Stimulated activated CD8-positive, alpha-beta memory T cell treated with anti-CD3 and anti-CD28 coated beads, Interleukin-15, amount 100 ng/mL, for 24 hours (primary cell): ENCODE measurements around the gene MTCH2.
"Not testable (repeated sequence)": the region's sequence is repeated elsewhere in the genome, so short reads cannot be mapped to it uniquely, and the experiment has no call there.

ENCODE experiments used
- DNase-seq: peaks from one replicate; pipeline ENCODE4 v3.0.0-alpha.2; 2020; ENCODE audit warnings: low read depth

Gene MTCH2

DNA sequence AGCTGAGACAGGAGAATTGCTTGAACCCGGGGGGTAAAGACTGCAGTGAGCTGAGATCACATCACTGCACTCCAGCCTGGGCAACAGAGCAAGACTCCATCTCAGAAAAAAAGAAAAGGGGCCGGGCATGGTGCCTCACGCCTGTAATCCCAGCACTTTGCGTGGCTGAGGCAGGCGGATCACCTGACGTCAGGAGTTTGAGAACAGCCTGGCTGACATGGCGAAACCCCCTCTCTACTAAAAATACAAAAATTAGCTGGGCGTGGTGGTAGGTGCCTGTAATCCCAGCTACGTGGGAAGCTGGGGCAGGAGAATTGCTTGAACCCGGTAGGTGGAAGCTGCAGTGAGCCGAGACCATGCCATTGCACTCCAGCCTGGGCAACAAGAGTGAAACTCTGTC, 6.0 kb downstream of the MTCH2 start:
- DNase-seq = not testable (repeated sequence)

DNA sequence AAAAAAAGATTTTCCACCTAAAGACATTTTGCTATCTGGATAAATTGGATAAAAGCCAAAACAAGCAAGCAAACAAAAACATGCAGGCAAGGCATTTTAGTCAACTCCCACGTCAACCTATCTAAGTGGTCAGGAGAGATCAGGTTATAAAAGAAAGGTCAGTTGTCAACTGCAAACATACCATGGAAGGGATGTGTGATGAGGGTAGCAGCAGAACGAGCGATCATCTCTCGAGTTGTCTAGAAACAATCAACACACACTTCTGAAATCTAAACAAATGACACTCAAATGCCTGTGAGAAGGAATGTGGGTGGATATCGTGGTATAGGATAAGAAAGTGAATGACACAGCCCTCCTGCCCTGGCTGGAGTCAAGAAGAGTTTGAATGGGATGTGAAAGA, 10.9 kb downstream of the MTCH2 start:
- DNase-seq = no peak

DNA sequence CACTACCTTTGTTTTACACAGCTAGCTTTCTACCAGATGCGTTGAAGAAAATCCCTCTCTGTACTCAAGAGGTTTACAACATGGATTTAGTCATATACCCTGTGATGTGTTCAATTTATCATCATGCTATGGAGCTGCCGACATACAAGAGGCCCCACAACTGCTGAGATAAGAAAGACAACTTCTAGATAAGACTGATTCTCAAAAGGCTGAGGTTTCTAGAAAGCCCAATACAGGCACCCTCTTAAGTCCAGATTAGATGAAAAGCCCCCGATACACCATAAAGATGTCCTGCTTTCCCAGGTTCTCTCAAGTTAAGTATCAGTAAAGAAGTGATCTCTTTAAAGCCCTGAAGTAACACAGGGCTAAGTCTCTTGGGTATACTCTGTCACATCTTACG, 14.3 kb downstream of the MTCH2 start:
- DNase-seq = no peak

DNA sequence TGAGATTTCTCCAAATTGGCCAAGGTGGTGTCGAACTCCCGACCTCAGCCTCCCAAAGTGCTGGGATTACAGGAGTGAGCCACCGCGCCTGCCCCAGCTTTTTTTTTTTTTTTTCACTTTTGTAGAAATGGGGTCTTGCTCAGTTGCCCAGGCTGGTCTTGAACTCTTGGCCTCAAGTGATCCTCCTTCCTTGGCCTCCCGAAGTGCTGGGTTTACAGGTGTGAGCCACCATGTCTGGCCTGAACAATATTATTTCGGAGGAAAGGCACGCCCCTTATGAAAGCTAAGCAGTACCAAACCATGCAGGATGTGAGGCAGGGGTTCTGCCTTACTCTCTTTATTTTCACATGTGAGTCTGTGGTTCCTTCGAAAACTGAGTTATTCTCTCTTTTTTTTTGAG, 16.1 kb downstream of the MTCH2 start:
- no peak for DNase-seq

DNA sequence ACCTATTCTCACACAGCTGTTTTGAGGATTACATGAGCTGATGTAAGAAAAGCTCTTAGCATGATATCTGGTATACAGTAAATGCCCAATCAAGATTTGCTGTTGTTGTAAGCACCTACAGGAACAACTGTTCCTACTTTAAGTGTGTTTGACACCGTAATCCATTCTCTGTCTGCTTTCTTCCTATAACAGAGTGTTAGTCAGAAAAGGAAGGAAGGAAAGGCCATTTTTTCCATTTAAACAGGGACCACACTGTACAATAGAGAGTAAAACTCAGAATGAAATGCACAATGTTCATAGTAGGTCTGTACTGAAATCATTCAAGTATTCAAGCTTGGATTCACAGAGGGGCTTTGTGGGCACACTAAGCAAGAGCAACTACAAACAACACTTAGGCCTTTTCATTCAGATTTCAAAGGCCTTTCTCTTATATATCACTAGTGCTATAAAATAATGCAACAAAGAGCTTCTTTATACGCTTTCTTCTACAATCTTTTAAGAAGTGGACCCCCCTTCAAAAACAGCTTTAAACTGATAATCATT, 21.5 kb downstream of the MTCH2 start:
- no peak for DNase-seq

DNA sequence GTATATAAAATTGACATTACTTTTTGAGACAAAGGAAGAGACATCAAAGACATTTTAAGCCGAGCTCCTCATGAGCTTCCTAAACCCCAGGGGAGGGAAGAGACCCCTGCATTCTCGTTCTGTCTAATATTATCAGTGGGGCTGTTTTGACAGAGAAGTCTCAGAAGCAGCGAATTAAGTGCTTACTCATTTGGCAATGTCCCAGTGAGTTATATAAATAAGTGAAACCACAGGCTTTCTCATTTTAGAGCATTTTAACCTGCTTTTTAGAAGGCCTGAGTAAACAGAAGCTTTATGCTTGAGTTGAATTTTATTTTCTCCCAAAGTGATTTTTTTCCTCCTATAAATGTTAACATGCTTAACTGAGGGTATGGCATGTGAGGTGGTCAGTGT, 24.9 kb downstream of the MTCH2 start:
- DNase-seq = no peak

DNA sequence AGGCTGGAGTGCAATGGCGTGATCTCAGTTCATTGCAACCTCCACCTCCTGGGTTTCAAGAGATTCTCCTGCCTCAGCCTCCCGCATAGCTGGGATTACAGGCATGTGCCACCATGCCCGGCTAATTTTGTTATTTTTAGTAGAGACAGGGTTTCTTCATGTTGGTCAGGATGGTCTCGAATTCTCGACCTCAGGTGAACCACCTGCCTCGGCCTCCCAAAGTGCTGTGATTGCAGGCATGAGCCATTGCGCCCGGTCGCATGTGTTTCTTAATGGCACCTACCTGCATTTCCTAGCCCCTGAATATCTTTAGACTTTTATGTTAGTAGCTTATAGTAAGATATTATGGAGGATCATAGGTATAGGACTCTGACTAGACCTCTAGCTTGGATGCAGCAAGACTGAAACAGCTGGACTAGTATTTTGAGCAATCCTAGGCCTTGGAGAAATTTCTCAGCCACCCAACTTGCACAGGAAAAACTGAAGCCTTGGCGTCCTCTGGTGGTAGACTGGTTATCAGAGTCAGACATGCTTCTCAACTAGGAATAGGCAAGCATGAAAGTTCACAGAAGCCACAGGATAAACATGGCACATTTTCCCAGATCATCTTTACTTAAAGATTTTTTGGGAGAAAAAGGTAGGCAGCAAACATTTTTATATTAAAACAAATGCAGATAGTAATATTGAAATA, 25.5 kb downstream of the MTCH2 start:
- no peak for DNase-seq

DNA sequence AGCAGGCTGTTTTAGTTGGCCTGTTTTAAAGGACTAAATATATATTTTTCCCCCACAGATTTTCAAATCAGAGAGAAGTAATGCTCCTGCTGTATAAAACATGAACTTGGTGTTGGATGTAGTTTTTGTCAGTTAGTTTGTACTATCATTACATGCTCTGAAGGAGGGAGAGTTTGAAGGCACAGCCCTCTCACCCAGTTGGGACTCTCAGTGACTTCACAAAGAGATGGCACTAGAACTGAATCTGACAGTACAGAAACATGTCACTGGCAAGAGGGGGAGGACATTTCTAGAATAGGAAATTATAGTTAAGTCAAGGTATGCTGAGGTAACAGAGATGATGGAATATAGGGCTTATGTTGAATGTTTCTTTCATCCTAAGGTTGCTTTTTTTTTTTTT, 27.1 kb downstream of the MTCH2 start:
- no peak for DNase-seq

DNA sequence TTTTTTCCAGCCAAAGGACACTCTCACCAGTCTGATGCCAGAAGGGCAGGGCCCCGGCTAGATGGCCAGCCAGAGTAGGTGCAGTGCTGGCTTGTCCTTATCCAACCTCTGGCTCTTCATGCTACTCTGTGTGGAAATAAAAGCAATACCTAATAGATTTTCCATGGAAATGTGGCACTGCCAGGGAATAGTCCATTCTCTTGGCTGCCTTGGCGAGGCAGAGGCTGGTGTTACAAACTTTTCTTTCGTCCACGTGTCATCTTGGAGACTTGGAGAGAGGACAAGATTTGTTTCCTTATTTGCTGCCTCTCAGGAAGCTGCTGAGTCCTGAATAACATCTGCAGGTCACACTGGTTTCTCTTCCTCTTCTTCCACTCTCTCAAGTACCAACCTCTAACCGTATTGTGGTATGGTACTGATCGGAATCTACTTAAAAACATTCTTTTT, 31.0 kb downstream of the MTCH2 start:
- DNase-seq = no peak

DNA sequence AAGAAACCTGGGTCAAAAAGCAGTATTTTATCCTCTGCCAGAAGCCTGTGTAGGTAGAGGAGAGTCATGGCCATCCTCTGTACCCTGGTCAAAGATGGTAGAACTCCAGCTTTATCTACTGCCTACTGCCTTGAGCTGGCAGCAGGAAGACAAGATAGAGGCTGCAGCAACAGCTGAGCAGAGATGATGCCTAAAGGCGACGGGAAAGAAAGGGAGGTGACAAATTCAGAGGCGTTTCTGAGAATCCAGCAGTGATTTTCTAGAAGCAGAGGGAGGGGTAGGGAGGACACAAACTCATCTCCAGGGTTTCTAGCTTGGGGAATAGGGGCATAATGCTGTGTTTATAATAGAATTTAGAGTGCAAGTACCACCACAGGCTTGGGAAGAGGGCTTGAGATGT, 32.7 kb downstream of the MTCH2 start:
- no peak for DNase-seq

DNA sequence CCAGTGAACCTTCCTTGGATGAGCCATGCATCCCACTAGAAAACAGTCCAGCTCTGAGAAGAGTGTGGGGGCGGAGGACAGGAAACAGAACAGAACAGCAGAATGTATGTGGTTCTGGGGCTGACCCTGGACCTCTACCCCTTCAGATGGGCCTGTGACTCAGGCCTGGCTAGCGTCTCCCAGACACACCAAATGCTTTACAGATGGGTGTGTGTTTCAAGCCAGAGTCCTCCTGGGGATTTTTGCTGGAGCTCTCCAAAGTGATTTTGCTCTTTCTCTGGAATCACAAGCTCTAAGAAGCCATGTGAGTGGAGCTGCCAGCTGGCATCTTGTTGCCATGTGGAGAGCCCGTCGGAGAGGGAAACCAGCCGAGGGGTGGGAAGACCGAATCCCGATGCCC, 35.0 kb downstream of the MTCH2 start:
- no peak for DNase-seq

DNA sequence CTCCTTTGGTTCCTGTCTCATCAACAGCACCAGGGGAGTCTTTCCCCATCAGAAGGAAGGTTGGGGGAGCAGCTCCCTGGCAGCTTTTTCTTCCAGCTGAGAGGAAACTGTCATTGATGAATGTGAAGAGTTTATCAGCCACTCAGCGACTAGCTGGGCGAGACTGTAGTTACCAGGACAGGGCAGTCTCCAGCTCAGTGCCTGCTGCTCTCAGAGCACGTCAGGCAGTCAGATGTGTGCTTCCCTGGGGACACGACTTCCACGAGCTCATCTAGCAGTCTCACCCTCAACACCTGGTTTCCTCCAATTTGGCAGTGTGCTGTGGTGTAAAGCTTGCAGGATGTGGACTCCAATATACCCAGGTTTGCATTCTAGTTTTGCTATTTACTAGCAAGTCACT, 35.6 kb downstream of the MTCH2 start:
- DNase-seq = no peak

DNA sequence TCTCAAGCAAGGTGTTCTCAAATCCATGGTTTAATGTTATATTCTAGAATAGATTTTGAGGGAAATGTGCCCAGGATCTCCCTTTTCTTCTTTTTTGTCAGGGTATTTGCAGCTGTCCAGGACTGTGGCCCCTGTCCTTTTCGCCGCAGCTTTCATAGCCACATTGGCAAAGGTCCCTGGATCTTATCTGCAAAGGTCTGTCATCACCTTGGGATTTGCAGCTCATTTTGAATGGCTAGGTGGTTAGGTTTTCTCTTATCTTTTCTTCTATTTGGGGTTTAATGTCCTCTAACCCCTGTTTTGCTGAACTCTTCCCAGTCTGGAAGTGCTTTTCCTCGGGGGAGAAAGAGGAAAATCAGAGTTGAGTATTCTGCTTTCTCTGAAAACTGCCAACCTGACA, 36.4 kb downstream of the MTCH2 start:
- no peak for DNase-seq

DNA sequence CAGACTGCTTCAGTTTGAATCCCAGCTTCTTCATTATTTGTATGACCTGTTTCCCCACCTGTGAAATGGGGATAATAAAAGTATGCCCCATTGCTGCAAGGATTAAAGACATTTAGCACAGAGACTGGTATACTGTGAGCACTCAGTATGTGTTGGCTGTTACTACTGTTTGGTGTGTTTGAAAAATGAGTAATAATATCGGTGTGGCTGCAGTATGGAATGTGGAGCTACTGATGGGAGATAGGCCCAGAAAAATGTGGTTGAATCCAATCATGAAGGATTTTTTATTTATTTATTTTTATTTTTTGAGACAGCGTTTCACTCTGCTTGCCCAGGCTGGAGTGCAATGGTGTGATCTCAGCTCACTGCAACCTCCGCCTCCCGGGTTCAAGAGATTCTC, 39.1 kb downstream of the MTCH2 start:
- DNase-seq = no peak

DNA sequence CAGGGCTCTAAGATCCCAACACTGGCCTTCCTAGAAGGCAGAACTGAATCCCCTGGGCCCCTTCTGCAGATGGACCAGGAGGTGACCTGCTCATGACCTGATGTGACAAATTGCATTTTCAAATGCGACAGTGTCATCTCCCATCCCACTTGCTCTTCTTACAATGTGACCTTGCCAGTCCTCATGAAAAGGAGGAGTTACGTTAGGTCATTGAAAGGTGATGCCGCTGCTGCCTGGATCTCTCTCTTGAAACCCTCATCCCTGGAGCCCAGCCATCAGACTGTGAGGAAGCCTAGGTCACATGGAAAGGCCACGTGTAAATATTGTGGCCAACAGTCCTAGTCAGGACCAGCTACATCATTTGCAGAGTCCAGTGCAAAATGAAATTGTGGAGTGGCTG, 42.5 kb downstream of the MTCH2 start:
- DNase-seq = no peak

DNA sequence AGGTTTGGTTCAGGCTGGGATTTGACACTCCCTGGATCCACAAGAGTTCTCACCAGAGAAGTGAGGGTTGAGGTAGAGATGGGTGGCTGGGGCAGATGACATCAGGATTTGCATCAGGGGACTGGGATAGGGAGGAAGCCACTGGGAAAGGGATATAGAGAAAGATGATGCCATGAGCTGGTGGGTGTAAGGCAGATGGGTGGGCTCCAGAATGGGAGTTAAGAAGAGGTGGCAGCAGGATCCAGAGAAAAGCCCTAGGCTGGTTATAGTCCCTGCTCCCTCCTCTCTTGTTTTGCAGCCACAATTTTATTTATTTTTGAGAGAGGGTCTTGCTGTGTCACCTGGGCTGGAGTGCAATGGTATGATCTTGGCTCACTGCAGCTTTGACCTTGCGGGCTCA, 46.4 kb downstream of the MTCH2 start:
- no peak for DNase-seq

DNA sequence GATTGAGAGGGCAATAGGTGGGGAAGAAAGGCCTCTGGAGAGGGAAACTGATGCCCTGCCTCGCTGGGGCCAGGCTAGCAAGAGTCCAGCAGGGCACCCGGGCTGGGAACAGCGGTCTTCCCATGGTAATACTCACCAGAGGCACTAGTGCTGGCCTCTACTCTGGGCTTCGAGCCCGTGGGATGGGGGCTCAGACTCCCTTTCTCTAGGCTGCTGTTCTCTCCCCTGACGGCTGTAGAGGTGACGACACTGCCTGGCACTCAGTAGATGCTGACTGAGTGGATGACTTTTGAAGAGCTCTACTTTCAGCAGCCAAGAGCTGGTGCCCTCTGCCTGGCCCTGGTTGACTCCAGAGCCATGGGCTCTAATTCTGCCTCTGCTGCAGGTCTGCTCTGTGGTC, 47.3 kb downstream of the MTCH2 start:
- no peak for DNase-seq

DNA sequence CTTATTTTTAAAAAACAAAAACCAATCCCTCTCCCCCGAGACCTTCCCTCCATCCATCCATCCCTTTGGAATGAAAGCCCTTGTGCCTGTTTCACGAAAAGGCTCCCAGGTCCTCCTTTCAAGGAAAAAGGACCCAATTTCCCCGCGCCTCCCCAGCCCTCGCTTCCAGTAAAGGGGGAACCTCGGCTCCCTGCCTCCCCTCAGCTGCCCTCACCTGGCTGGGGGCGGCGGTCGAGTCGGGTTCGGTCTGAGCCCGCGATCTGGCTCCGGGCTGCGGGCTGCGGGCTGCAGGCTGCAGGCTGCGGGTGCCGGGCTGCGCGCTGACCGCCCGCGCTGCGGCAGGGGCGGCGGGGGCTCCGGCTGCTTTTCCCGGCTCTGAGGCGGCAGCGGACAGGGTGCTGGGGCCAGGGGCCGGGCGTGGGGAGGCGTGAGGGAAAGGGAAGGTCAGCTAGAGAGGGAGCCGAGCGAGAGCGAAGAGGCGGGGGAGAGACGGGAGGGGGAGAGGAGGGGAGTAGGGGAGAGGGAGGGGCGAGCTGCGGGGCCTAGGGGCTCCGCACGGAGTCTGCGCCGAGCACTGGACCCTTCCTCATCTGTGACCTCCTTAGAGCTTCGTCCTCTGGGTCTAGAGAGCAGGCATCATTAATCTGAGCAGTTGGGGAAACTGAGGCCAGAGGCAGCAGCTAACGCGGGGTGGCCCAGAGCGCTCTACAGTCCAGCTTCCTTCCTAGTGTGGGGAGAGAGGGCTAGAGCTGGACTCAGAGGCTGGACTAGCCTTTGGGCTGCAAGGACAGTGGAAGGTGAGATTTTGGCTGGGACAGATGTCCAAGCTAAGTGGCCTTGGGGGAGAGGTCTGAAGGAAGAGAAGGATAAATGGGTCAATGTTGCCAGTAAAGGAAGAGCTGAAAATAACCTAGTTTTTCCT, 48.2 kb downstream of the MTCH2 start, which contains the start of gene C1QTNF4:
Gene C1QTNF4, minus strand, starts transcription at position 478 of the 922 bp plus-strand sequence. CDS start 3,601 bp downstream, outside the sequence.
- no peak for DNase-seq

DNA sequence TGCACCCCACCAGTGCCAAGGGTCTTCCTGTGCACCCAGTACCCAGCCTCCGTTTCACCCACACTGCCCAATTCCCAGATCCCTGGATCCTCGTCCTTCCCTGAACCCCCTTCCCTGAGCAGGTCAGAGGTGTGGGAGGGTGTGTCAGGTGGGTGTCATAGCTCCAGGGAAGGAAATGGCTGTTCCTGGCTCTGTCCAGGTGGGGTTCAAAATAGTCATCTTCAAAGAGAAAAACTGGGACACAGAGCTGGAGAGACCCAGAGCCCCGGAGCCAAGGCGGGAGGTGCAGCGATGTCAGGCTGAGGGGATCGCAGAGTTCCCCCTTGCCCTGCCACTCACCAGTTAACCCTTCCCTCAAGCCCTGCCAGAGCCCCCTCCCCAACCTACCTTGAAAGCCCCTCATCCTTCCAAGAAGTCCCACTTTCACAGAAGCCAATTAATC, 48.8 kb downstream of the MTCH2 start:
- DNase-seq = no peak

DNA sequence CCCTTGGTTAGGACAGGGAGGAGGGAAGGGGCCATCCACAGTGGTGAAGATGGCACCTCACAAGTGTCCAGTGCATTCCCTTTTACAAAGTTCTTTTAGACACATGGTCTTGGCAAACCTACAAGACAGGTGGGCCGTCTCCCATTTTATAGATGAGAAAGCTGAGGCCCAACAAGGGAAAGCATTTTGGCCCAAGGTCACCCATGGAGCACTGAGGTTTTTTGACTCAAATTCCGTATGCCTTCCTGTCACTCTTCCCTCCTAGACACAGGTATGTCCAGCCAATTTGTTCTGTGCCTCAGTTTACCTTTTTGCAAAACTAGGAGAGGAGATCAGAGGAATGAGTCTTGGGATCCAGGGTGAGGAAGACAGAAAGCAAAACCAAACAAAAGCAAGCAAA, 49.4 kb downstream of the MTCH2 start:
- no peak for DNase-seq

DNA sequence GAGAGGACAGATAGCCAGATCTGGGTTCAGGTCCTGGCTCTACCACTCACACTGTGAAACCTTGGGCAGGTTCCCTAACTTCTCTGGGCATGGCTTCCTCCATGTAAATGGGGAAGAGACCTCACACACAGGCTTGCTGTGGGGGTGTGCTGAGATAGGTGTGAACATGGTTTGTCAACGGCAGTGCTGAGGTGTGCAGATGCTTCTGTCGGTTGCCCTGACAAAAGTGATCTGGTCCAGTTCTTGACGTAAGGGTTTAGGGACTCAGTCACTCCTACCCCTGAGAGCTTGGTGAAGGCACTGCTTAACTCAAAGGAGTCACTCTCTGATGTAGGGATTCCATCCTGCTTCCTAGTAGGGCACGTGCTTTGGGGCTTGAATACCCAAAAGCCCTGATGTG, 50.1 kb downstream of the MTCH2 start:
- DNase-seq = no peak

DNA sequence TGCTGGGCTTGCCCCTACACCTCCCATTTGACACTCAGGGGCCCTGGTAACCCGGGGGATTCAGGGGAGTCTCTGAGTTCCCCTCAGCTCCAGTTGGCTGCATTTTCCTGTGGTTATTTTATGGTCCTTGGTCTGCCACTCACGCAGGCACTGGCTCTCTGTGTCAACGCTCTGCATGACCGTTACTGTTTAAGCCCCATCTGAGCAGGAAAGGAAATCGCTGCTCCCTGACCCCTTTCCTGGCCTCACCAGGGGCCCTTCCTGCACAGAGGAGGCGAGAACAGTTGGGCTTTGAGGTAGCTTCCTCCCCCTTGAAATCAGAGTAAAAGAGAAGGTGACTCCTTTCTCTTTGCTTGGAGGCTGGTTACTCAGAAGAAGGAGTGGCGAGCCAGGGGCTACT, 50.6 kb downstream of the MTCH2 start:
- DNase-seq = no peak
